ENCODE results near the gene RHEB. TPM values are rescaled to one million over a fixed set of nuclear protein-coding genes. Genes with fewer than 3 reads are reported as not detected.

RHEB gene
- total and polyA plus RNA-seq, 2 donors (not counting 3 experiments of a cell fraction or from before 2014, with no cell fraction given): 59.4 to 108 TPM

Small RNA genes within 50 kb of the gene (microRNA-seq; reads per million reads assigned to microRNA genes)
- not detected for gene MIR3907 (ENCODE audit: borderline number of aligned reads, borderline replicate concordance)

Small RNA genes within 50 kb of the gene (small RNA-seq; reads per million reads assigned to genes)
- gene MIR3907 (ENCODE audit: insufficient read depth, insufficient read length, low read depth, low replicate concordance) (not detected), gene RN7SL76P (ENCODE audit: insufficient read depth, insufficient read length, low read depth, low replicate concordance) (not detected)

Other genes with a start within 250 kb of the RHEB start
- gene NUB1, start 178.1 kb downstream of the RHEB start, total RNA-seq: 41.4 and 46.2 TPM in 2 replicates
- gene NUB1, start 178.1 kb downstream of the RHEB start, polyA plus RNA-seq: 27.9 and 28.0 TPM in 2 replicates
- not detected in 2 replicates for gene WDR86, start 109.9 kb downstream of the RHEB start, total RNA-seq
- gene WDR86, start 109.9 kb downstream of the RHEB start, polyA plus RNA-seq: not detected in 2 replicates
- not detected in 2 replicates for gene CRYGN, start 79.8 kb downstream of the RHEB start, total RNA-seq
- not detected in 2 replicates for gene CRYGN, start 79.8 kb downstream of the RHEB start, polyA plus RNA-seq

All from endothelial cell of umbilical vein (primary cell).